Activated B cell treated with CpG ODN at 0.5 μM for 24 hours (primary cell): ENCODE results near the gene OGDH. TPM values are rescaled to one million over a fixed set of nuclear protein-coding genes. Genes with fewer than 3 reads are reported as not detected.

Experiments used
- ATAC-seq: fragments of 200-7000 bp; cut with Tn5 transposase; one replicate; pipeline ENCODE4 v1.10.0; 2021; ENCODE audit warnings: low read depth, mild to moderate bottlenecking, moderate library complexity
- CTCF ChIA-PET: fragments of 350-600 bp; sonication (Branson Sonifier 250); formaldehyde crosslinking; loops from one replicate; lab custom pipeline; 2021; ENCODE audit warnings: antibody characterized with exemption; lab: Charles Lee
- POLR2A ChIA-PET: fragments of 350-600 bp; sonication (Branson Sonifier 250); formaldehyde crosslinking; loops from one replicate; lab custom pipeline; 2021; ENCODE audit warnings: antibody characterized with exemption; lab: Charles Lee
- DNase-seq: peaks from one replicate; pipeline ENCODE4 v3.0.0; 2022
- H3K27ac Mint-ChIP-seq: one replicate; pipeline ENCODE4 v1.8.0; 2020; ENCODE audit warnings: mixed read lengths
- H3K27me3 Mint-ChIP-seq: one replicate; pipeline ENCODE4 v1.8.0; 2021; ENCODE audit warnings: mixed read lengths
- H3K36me3 Mint-ChIP-seq: one replicate; pipeline ENCODE4 v1.8.0; 2021; ENCODE audit warnings: low read depth, mixed read lengths
- H3K4me1 Mint-ChIP-seq: one replicate; pipeline ENCODE4 v1.8.0; 2021; ENCODE audit warnings: mixed read lengths
- H3K4me3 Mint-ChIP-seq: one replicate; pipeline ENCODE4 v1.8.0; 2020; ENCODE audit warnings: mild to moderate bottlenecking, mixed read lengths
- H3K9me3 Mint-ChIP-seq: one replicate; pipeline ENCODE4 v1.8.0; 2020; ENCODE audit warnings: mixed read lengths
- CTCF ChIP-seq: fragments of 200-600 bp; IDR thresholded peaks from one replicate; pipeline ENCODE4 v1.8.0; 2022; ENCODE audit warnings: antibody characterized with exemption, mild to moderate bottlenecking
- intact Hi-C: fragments of 100-400 bp; cut with micrococcal nuclease; formaldehyde crosslinking; loops from one replicate; pipeline ENCODE4 v1.15.1; 2024
- total RNA-seq: library from RNA; stranded (reverse); gene quantifications from 2 replicates; pipeline ENCODE4 v1.2.3, GENCODE V29; 2022

Gene OGDH
- total RNA-seq, 1 donor from 2014 or later, result 81.7 TPM

- Mint-ChIP-seq H3K36me3 (peaks cover 53% of the 10 kb centered on the region), H3K9me3 (no peaks in the 10 kb centered on the region), H3K4me3 (no peak overlapping the region), H3K4me1 (peaks cover 7% of the 10 kb centered on the region), H3K27ac (no peak overlapping the region), H3K27me3 (no peaks in the 10 kb centered on the region)
- TF ChIP-seq CTCF, result no peak
- intact Hi-C loops, result no loop called here
- ChIA-PET POLR2A (no interaction called here), CTCF (no interaction called here)
- ATAC-seq, result no peak
- DNase-seq, result no peak
Measured at GRCh38 chr7:44647981-44648714, 41.7 kb downstream of the OGDH start.

GRCh38 chr7:44650242-44650641 lies 43.8 kb downstream of the OGDH start:
- intact Hi-C loops, result no loop called here
- no peak for DNase-seq
- Mint-ChIP-seq H3K9me3 (no peaks in the 10 kb centered on the region), H3K4me1 (peaks cover 6% of the 10 kb centered on the region), H3K36me3 (peaks cover 54% of the 10 kb centered on the region), H3K4me3 (no peak overlapping the region), H3K27me3 (no peaks in the 10 kb centered on the region), H3K27ac (no peak overlapping the region)
- TF ChIP-seq CTCF, result no peak
- POLR2A ChIA-PET, result interaction anchor here (0.6 kb wide), 2 partner anchors 9 to 21 kb away, joined by 5 to 11 read pairs; no protein-coding TSS in a partner anchor
- ATAC-seq, result no peak
- CTCF ChIA-PET, result no interaction called here

- H3K4me1 Mint-ChIP-seq, result peaks cover 6% of the 10 kb centered on the region
- H3K4me3 Mint-ChIP-seq, result no peak overlapping the region
- POLR2A ChIA-PET, result interaction anchor here (0.6 kb wide), 3 partner anchors 10 to 22 kb away, joined by 4 to 11 read pairs (median 5); no protein-coding TSS in a partner anchor
- no peak overlapping the region for H3K27ac Mint-ChIP-seq
- CTCF ChIA-PET, result no interaction called here
- no peaks in the 10 kb centered on the region for H3K9me3 Mint-ChIP-seq
- no peaks in the 10 kb centered on the region for H3K27me3 Mint-ChIP-seq
- no peak for DNase-seq
- intact Hi-C loops, result no loop called here
- no peak for TF ChIP-seq CTCF
- ATAC-seq, result no peak
- H3K36me3 Mint-ChIP-seq, result peaks cover 54% of the 10 kb centered on the region
Measured at GRCh38 chr7:44650772-44651171, 44.3 kb downstream of the OGDH start.

GRCh38 chr7:44652535-44652934 lies 46.1 kb downstream of the OGDH start:
- H3K9me3 Mint-ChIP-seq, result peaks cover 3% of the 10 kb centered on the region
- no peak overlapping the region for H3K4me3 Mint-ChIP-seq
- ChIA-PET POLR2A (interaction anchor here (0.7 kb wide), 1 partner anchor 20 kb away, joined by 3 read pairs; no protein-coding TSS in a partner anchor), CTCF (no interaction called here)
- no peak for TF ChIP-seq CTCF
- DNase-seq, result no peak
- H3K4me1 Mint-ChIP-seq, result no peaks in the 10 kb centered on the region
- H3K27ac Mint-ChIP-seq, result no peak overlapping the region
- ATAC-seq, result no peak
- H3K36me3 Mint-ChIP-seq, result peaks cover 64% of the 10 kb centered on the region
- intact Hi-C loops, result no loop called here
- H3K27me3 Mint-ChIP-seq, result no peaks in the 10 kb centered on the region

GRCh38 chr7:44654255-44654796 lies 47.9 kb downstream of the OGDH start:
- Mint-ChIP-seq H3K4me1 (no peaks in the 10 kb centered on the region), H3K4me3 (no peak overlapping the region), H3K27me3 (no peaks in the 10 kb centered on the region), H3K36me3 (peaks cover 63% of the 10 kb centered on the region), H3K27ac (no peak overlapping the region), H3K9me3 (peaks cover 6% of the 10 kb centered on the region)
- ChIA-PET POLR2A (no interaction called here), CTCF (interaction anchor here (1.4 kb wide), 1 partner anchor 16 kb away, joined by 4 read pairs; no protein-coding TSS in a partner anchor)
- no peak for TF ChIP-seq CTCF
- DNase-seq, result no peak
- ATAC-seq, result no peak
- intact Hi-C loops, result no loop called here
